Endodermal cell (in vitro differentiated cells): Measurements from ENCODE around the gene FAM13B. TPM values are rescaled to one million over a fixed set of nuclear protein-coding genes. Genes with fewer than 3 reads are reported as not detected.
A peak's percentile ranks its signal among the peaks of the same experiment; 100 is the strongest.

Source experiments
- DNase-seq: peaks from one replicate; pipeline ENCODE4 v3.0.0-alpha.2; 2017
- H3K27ac ChIP-seq: 2 replicates; pipeline ENCODE4 v1.5.1; 2013; ENCODE audit warnings: mild to moderate bottlenecking, low read depth, low read length, moderate library complexity
- H3K27me3 ChIP-seq: 2 replicates; pipeline ENCODE4 v1.6.1; 2013; ENCODE audit warnings: mild to moderate bottlenecking, low read length, moderate library complexity; ENCODE audit not compliant: insufficient read depth, control insufficient read depth, poor library complexity, severe bottlenecking
- H3K36me3 ChIP-seq: 2 replicates; pipeline ENCODE4 v1.7.0; 2013; ENCODE audit warnings: mild to moderate bottlenecking, low read length, moderate library complexity; ENCODE audit not compliant: control insufficient read depth, insufficient read depth
- H3K4me1 ChIP-seq: one replicate; pipeline ENCODE4 v1.7.0; 2013; ENCODE audit warnings: low read length; ENCODE audit not compliant: control insufficient read depth, insufficient read depth
- H3K4me3 ChIP-seq: 2 replicates; pipeline ENCODE4 v1.5.1; 2013; ENCODE audit warnings: mild to moderate bottlenecking, low read length, moderate library complexity
- H3K9ac ChIP-seq: 2 replicates; pipeline ENCODE4 v1.6.1; 2013; ENCODE audit warnings: mild to moderate bottlenecking, low read length, moderate library complexity; ENCODE audit not compliant: poor library complexity, severe bottlenecking; ENCODE audit errors: extremely low read depth
- H3K9me3 ChIP-seq: 2 replicates; pipeline ENCODE4 v1.6.1; 2013; ENCODE audit warnings: mild to moderate bottlenecking, low read length, moderate library complexity; ENCODE audit not compliant: control insufficient read depth
- H3K27ac Mint-ChIP-seq: 2 replicates; pipeline ENCODE4 v1.8.0; 2020; ENCODE audit warnings: mixed read lengths
- H3K27me3 Mint-ChIP-seq: 2 replicates; pipeline ENCODE4 v1.8.0; 2021; ENCODE audit warnings: mild to moderate bottlenecking, mixed read lengths; ENCODE audit not compliant: insufficient read depth
- H3K36me3 Mint-ChIP-seq: 2 replicates; pipeline ENCODE4 v1.8.0; 2020; ENCODE audit warnings: low read depth, mixed read lengths
- H3K4me1 Mint-ChIP-seq: 2 replicates; pipeline ENCODE4 v1.8.0; 2020; ENCODE audit warnings: mixed read lengths
- H3K4me3 Mint-ChIP-seq: 2 replicates; pipeline ENCODE4 v1.8.0; 2020; ENCODE audit warnings: mild to moderate bottlenecking, moderate library complexity, mixed read lengths
- H3K9me3 Mint-ChIP-seq: 2 replicates; pipeline ENCODE4 v1.8.0; 2020; ENCODE audit warnings: mild to moderate bottlenecking, mixed read lengths
- CTCF ChIP-seq: fragments of 200-600 bp; sonication (generic); conservative IDR thresholded peaks from 2 replicates; pipeline ENCODE4 v1.5.0; 2021; ENCODE audit warnings: antibody characterized with exemption, mild to moderate bottlenecking
- WGBS, 2 experiments: methylation state at CpG; one replicate each; pipeline versions ENCODE4 v1.1.5 to v1.1.7; 2013; ENCODE audit warnings: missing lambda C conversion rate in 2 of 2, mixed read lengths in 1 of 2; ENCODE audit not compliant: insufficient coverage in 1 of 2, insufficient read length in 1 of 2; 5-methylcytosine and 5-hydroxymethylcytosine counted together
- long read RNA-seq, 4 experiments: library from polyadenylated mRNA in 2 of 4; library from RNA in 1 of 4; library from capped mRNA in 1 of 4; stranded (forward) in 3 of 4; unstranded in 1 of 4; transcript quantifications; one replicate each; pipeline ENCODE4 v2.0.0, GENCODE V29; 2020 to 2021; ENCODE audit warnings: inconsistent platforms in 1 of 4
- polyA plus RNA-seq, 2 experiments: library from polyadenylated mRNA; stranded (reverse); fragments of 50-300 nt; gene quantifications; one replicate each; pipeline ENCODE4 v1.2.3, GENCODE V29; 2013
- total RNA-seq, 2 donors: library from RNA; stranded (reverse); fragmentation: NEBNext Ultra II Directional in 1 of 2; extraction: Animal tissue kit (Norgen Biotek cat#: 25700) in 1 of 2; gene quantifications; 2 replicates in 1 of 2; 3 replicates in 1 of 2; pipeline ENCODE4 v1.2.1, GENCODE V29; 2021

The FAM13B gene
- 10 to 100 TPM; 22.9 to 28.7 TPM for total RNA-seq
- 20.5 TPM for polyA plus RNA-seq (2013, experiment 1 of 2)
- polyA plus RNA-seq (2013, experiment 2 of 2) = 20.1 TPM
- long read RNA-seq, experiment 1, partial matches to known transcripts = 3 of 5 reads
- long read RNA-seq, experiment 1, other reads (novel, unspliced or antisense) = 2 of 5 reads
- long read RNA-seq, experiment 2, partial matches to known transcripts = 4 of 10 reads
- long read RNA-seq, experiment 2, other reads (novel, unspliced or antisense) = 6 of 10 reads
- long read RNA-seq, experiment 3, full-length matches to known transcripts = 10 of 54 reads
- long read RNA-seq, experiment 3, partial matches to known transcripts = 21 of 54 reads
- long read RNA-seq, experiment 3, other reads (novel, unspliced or antisense) = 23 of 54 reads
- long read RNA-seq, experiment 4, partial matches to known transcripts = 0 of 3 reads
- long read RNA-seq, experiment 4, other reads (novel, unspliced or antisense) = 3 of 3 reads

GRCh38 chr5:138032572-138033385, at the start of gene FAM13B:
FAM13B (minus strand) TSS chr5:138033079; CDS start chr5:138019111, 13,968 bp downstream.
- Histone ChIP-seq H3K9me3 (no peaks in the 10 kb centered on the region), H3K36me3 (peaks cover 7% of the 10 kb centered on the region), H3K27me3 (no peaks in the 10 kb centered on the region), H3K4me3 (peak within 1 kb of the TSS; percentile 100), H3K4me1 (peaks cover 2% of the 10 kb centered on the region), H3K27ac (peak within 1 kb of the TSS; percentile 99), H3K9ac (peak within 1 kb of the TSS; percentile 90)
- no peak for TF ChIP-seq CTCF
- H3K4me3 Mint-ChIP-seq = peak within 1 kb of the TSS; percentile 99
- H3K36me3 Mint-ChIP-seq = peaks cover 8% of the 10 kb centered on the region
- H3K9me3 Mint-ChIP-seq = no peaks in the 10 kb centered on the region
- H3K27me3 Mint-ChIP-seq = no peaks in the 10 kb centered on the region
- peak within 1 kb of the TSS; percentile 99 for H3K27ac Mint-ChIP-seq
- WGBS, 2 experiments = 0 to 3% methylated on average over 19 to 81 of the region's 81 CpGs
- peak; percentile 95 for DNase-seq
- H3K4me1 Mint-ChIP-seq = peaks cover 18% of the 10 kb centered on the region

- H3K9ac ChIP-seq = no peak overlapping the region
- H3K27ac ChIP-seq = no peak overlapping the region
- Mint-ChIP-seq H3K27me3 (no peaks in the 10 kb centered on the region), H3K4me1 (peaks cover 56% of the 10 kb centered on the region), H3K36me3 (no peaks in the 10 kb centered on the region), H3K27ac (peak overlapping the region; percentile 52), H3K9me3 (no peaks in the 10 kb centered on the region), H3K4me3 (no peak overlapping the region)
- peaks cover 12% of the 10 kb centered on the region for H3K4me1 ChIP-seq
- H3K36me3 ChIP-seq = no peaks in the 10 kb centered on the region
- H3K9me3 ChIP-seq = no peaks in the 10 kb centered on the region
- H3K4me3 ChIP-seq = no peak overlapping the region
- H3K27me3 ChIP-seq = no peaks in the 10 kb centered on the region
- TF ChIP-seq CTCF = peak; percentile 78
- WGBS, 2 experiments = 67 to 73% methylated on average over 4 of the region's 4 CpGs
- DNase-seq = peak; percentile 79
Observed at GRCh38 chr5:138082033-138082432, 49.2 kb upstream of the FAM13B start.

GRCh38 chr5:138078006-138078643, 45.2 kb upstream of the FAM13B start:
- Histone ChIP-seq H3K9ac (no peak overlapping the region), H3K4me1 (peaks cover 12% of the 10 kb centered on the region), H3K36me3 (no peaks in the 10 kb centered on the region), H3K4me3 (peak overlapping the region; percentile 49), H3K9me3 (no peaks in the 10 kb centered on the region), H3K27ac (no peak overlapping the region), H3K27me3 (no peaks in the 10 kb centered on the region)
- DNase-seq = peak; percentile 65
- Mint-ChIP-seq H3K4me3 (no peak overlapping the region), H3K9me3 (no peaks in the 10 kb centered on the region), H3K36me3 (no peaks in the 10 kb centered on the region), H3K27ac (peak overlapping the region; percentile 70), H3K27me3 (no peaks in the 10 kb centered on the region), H3K4me1 (peaks cover 37% of the 10 kb centered on the region)
- TF ChIP-seq CTCF = no peak
- WGBS, 2 experiments = 33 to 56% methylated on average over 1 of the region's 1 CpG
